Esophagus squamous epithelium (tissue), 5 donors: ENCODE measurements around the gene FAM156B. TPM values are rescaled to one million over a fixed set of nuclear protein-coding genes. Genes with fewer than 3 reads are reported as not detected.
"Not testable (repeated sequence)": the region's sequence is repeated elsewhere in the genome, so short reads cannot be mapped to it uniquely, and the experiment has no call there.

Source experiments
- DNase-seq: peaks from one replicate; lab custom pipeline; 2025; lab: John Stamatoyannopoulos, UW
- H3K27ac ChIP-seq, 4 donors: fragments of 200-600 bp; sonication (generic); one replicate each; pipeline ENCODE4 v1.5.1; 2016 to 2019; ENCODE audit warnings: mild to moderate bottlenecking in 1 of 4
- H3K27me3 ChIP-seq, 4 donors: fragments of 200-600 bp; sonication (generic); 1 replicate in 3 of 4; 2 replicates in 1 of 4; pipeline versions ENCODE4 v1.5.1 to v1.6.0; 2017 to 2021; ENCODE audit warnings: antibody characterized with exemption in 1 of 4
- H3K36me3 ChIP-seq, 3 donors: fragments of 200-600 bp; sonication (generic); one replicate each; pipeline ENCODE4 v1.5.1; 2016 to 2019
- H3K4me1 ChIP-seq, 3 donors: fragments of 200-600 bp; sonication (generic); one replicate each; pipeline ENCODE4 v1.5.1; 2017 to 2019
- H3K4me3 ChIP-seq, 4 donors: fragments of 200-600 bp; sonication (generic); 1 replicate in 3 of 4; 2 replicates in 1 of 4; pipeline ENCODE4 v1.5.1; 2016 to 2019; ENCODE audit warnings: mild to moderate bottlenecking in 2 of 4, moderate library complexity in 1 of 4
- H3K9me3 ChIP-seq, 3 donors: fragments of 200-600 bp; sonication (generic); one replicate each; pipeline ENCODE4 v1.5.1; 2016 to 2019
- POLR2A ChIP-seq, 4 donors: fragments of 450-650 bp; IDR thresholded peaks; one replicate each; pipeline ENCODE4 v1.6.1; 2017; ENCODE audit warnings: antibody characterized with exemption in 4 of 4, mild to moderate bottlenecking in 4 of 4, moderate library complexity in 3 of 4
- WGBS, 2 donors: methylation state at CpG; one replicate each; pipeline ENCODE4 v1.1.5; 2018; 5-methylcytosine and 5-hydroxymethylcytosine counted together
- intact Hi-C: fragments of 100-400 bp; cut with DNase I; formaldehyde crosslinking; loops from one replicate; pipeline ENCODE4 v1.15.0; 2022
- total RNA-seq, 4 donors: library from RNA; depleted of rRNA; stranded (reverse); fragments of >200 nt; gene quantifications; one replicate each; pipeline ENCODE4 v1.1.0, GENCODE V29; 2016
- TF ChIP-seq, protein P1 (sequence below), 6 experiments: fragments of 450-650 bp in 4 of 6; fragments of 200-600 bp in 2 of 6; sonication (generic) in 2 of 6; IDR thresholded peaks; one replicate each; pipeline ENCODE4 v1.5.1; 2016 to 2019; ENCODE audit warnings: antibody characterized with exemption in 6 of 6, mild to moderate bottlenecking in 4 of 6, moderate library complexity in 4 of 6
- donor health status: DM: yes; HTN: yes; CAD: no.

FAM156B gene
- total RNA-seq, 4 donors from 2014 or later: 6.2 to 23.8 (median 11.1) TPM

DNA sequence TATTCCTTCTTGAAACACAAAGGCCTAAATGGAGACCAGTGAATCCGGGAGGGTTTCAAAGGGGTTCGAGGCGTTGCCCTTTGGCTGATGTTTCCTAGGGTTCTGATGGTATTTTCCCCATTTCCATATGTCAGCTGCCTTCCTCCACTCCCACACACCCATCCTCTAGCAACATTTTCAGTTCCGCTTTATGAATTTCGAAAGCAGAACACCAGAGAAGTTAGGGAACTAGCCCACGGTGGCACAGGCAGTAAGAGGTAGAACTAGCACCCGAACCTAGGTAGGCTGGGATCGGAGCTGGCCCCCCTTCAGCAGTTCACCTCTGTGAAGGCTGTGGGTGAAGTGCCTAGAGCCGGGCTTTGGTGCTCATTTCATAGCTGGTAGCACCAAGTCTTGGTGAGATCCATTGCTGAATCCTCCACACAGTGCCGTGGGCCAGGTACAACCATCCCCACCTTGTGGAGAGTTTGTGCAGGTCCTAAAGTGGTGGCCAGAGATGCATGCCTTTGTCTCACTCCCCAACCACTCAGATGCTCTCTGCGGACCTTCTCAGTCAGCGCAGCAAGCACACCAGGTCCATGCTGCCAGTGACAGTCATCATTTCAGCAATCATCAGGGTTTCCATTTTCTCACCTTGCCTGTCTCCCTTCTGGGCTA lies 12.3 kb downstream of the FAM156B start:
- H3K36me3 ChIP-seq, H3K27me3 ChIP-seq, H3K4me1 ChIP-seq, H3K27ac ChIP-seq, intact Hi-C loops, H3K4me3 ChIP-seq, H3K9me3 ChIP-seq, DNase-seq: not testable (repeated sequence)
- no CpG with 5 or more reads among the region's 12 CpGs for WGBS, 2 donors

DNA sequence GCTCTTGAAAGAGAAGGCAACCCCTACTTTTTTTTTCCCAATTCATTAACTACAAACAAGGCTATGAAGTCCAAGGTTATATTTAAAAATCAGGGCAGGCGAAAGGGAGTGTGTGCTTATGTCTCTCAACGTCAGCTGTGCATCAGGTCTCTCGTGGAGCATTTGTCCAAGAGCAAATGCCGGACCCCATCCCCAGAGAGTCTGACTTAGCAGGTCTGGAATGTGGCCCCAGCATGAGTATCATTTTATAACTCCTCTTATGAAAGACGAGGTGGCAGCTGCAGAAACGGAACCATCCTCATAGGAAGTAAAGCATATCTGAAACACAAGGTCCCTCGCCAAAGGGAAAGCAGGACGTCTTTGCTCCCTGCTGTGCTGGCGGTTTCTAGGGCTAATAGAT lies 16.6 kb downstream of the FAM156B start:
- WGBS, 2 donors: no CpG with 5 or more reads among the region's 9 CpGs
- H3K4me1 ChIP-seq, H3K9me3 ChIP-seq, DNase-seq, H3K27me3 ChIP-seq, H3K4me3 ChIP-seq, H3K27ac ChIP-seq, intact Hi-C loops, H3K36me3 ChIP-seq: not testable (repeated sequence)

DNA sequence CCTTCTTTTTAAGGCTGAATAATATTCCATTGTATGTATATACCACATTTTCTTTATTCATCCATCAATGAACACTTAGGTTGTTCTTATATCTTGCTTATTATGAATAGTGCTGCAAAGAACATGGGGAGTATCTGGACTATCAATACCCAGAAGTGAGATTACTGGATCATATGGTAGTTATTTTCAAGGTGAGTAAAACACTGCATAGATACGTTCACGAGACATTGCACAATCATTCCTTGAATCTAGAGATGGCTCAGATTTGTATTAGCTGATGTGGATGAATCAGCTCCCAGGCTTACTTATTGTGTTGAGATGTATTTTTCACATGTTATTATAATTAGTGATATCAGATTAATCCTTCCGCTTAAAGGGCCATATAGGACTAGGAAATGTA lies 17.6 kb downstream of the FAM156B start:
- H3K27me3 ChIP-seq, H3K4me3 ChIP-seq, H3K36me3 ChIP-seq, H3K4me1 ChIP-seq, intact Hi-C loops, H3K27ac ChIP-seq, DNase-seq, H3K9me3 ChIP-seq: not testable (repeated sequence)
- WGBS, 2 donors: no CpG with 5 or more reads among the region's 3 CpGs

DNA sequence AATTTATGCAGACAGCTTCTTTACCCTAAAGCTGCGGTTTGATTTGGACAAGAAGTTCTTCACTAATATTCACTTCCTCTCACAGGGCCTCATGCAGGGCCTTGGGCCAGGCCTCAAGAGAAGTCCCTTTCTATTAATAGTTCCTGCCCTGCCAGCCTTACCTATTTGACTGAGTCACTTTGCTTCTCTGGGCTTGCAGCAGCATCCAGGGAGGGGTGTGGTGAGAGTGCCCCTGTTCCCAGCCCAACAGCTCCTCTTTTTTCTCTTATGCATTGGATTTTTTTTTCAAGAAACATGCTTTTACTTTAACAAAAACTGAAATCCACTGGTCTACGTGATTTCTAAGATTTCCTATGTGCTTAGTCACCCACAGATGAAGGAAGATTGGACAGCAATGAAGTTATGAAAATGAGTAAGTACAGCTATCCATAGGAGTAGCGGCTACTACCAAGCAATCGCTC lies 26.7 kb downstream of the FAM156B start:
- no peaks in the 10 kb centered on the region for H3K9me3 ChIP-seq
- no peak overlapping the region for H3K4me3 ChIP-seq
- no peaks in the 10 kb centered on the region for H3K36me3 ChIP-seq
- intact Hi-C loops: no loop called here
- H3K27me3 ChIP-seq: no peaks in the 10 kb centered on the region
- DNase-seq: no peak
- peaks cover 5 to 13% (median 6%) of the 10 kb centered on the region in 3 donors for H3K4me1 ChIP-seq
- no peak for TF ChIP-seq POLR2A (IDR thresholded peaks at IDR 0.05)
- TF ChIP-seq, protein P1, sequence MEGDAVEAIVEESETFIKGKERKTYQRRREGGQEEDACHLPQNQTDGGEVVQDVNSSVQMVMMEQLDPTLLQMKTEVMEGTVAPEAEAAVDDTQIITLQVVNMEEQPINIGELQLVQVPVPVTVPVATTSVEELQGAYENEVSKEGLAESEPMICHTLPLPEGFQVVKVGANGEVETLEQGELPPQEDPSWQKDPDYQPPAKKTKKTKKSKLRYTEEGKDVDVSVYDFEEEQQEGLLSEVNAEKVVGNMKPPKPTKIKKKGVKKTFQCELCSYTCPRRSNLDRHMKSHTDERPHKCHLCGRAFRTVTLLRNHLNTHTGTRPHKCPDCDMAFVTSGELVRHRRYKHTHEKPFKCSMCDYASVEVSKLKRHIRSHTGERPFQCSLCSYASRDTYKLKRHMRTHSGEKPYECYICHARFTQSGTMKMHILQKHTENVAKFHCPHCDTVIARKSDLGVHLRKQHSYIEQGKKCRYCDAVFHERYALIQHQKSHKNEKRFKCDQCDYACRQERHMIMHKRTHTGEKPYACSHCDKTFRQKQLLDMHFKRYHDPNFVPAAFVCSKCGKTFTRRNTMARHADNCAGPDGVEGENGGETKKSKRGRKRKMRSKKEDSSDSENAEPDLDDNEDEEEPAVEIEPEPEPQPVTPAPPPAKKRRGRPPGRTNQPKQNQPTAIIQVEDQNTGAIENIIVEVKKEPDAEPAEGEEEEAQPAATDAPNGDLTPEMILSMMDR (IDR thresholded peaks at IDR 0.05): no peak
- peak overlapping the region in 3 of 4 donors; percentile 1 to 71 (median 34) for H3K27ac ChIP-seq
- 26 to 45% methylated on average over 4 of the region's 4 CpGs for WGBS, 2 donors

DNA sequence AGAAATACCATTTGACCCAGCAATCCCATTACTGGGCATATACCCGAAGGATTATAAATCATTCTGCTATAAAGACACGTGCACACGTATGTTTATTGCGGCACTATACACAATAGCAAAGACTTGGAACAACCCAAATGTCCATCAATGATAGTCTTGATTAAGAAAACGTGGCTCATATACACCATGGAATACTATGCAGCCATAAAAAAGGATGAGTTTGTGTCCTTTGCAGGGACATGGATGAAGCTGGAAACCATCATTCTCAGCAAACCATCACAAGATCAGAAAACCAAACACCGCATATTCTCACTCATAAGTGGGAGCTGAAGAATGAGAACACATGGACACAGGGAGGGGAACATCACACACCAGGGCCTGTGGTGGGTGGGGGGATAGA lies 33.1 kb downstream of the FAM156B start:
- H3K9me3 ChIP-seq, DNase-seq, H3K4me1 ChIP-seq, H3K36me3 ChIP-seq, H3K27ac ChIP-seq, intact Hi-C loops, H3K27me3 ChIP-seq, H3K4me3 ChIP-seq: not testable (repeated sequence)
- WGBS, 2 donors: 81 to 88% methylated on average over 5 to 6 of the region's 6 CpGs

DNA sequence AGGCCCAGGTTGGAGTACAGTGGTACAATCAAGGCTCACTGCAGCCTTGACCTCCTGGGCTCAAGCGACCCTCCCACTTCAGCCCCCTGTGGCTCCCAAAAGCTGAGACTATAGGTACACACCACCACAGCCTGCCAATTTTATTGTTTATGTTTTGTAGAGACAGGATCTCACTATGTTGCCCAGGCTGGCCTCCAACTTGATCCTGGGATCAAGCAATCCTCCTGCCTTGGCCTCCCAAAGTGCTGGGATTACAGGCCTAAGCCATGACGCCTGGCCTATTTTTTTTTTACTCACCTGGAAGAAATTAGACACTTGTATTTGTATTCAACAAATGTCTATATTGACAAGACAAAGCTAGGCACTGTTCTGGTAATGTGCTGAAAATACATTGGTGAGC lies 36.1 kb downstream of the FAM156B start:
- H3K27me3 ChIP-seq: no peaks in the 10 kb centered on the region
- H3K4me1 ChIP-seq: peaks cover 4 to 8% (median 5%) of the 10 kb centered on the region in 3 donors
- no peaks in the 10 kb centered on the region for H3K36me3 ChIP-seq
- H3K4me3 ChIP-seq: no peak overlapping the region
- intact Hi-C loops: no loop called here
- H3K9me3 ChIP-seq: no peaks in the 10 kb centered on the region
- no peak for TF ChIP-seq POLR2A (IDR thresholded peaks at IDR 0.05)
- TF ChIP-seq, protein P1 (IDR thresholded peaks at IDR 0.05): no peak
- no peak for DNase-seq
- H3K27ac ChIP-seq: no peak overlapping the region
- WGBS, 2 donors: 77 to 100% methylated on average over 2 of the region's 2 CpGs

DNA sequence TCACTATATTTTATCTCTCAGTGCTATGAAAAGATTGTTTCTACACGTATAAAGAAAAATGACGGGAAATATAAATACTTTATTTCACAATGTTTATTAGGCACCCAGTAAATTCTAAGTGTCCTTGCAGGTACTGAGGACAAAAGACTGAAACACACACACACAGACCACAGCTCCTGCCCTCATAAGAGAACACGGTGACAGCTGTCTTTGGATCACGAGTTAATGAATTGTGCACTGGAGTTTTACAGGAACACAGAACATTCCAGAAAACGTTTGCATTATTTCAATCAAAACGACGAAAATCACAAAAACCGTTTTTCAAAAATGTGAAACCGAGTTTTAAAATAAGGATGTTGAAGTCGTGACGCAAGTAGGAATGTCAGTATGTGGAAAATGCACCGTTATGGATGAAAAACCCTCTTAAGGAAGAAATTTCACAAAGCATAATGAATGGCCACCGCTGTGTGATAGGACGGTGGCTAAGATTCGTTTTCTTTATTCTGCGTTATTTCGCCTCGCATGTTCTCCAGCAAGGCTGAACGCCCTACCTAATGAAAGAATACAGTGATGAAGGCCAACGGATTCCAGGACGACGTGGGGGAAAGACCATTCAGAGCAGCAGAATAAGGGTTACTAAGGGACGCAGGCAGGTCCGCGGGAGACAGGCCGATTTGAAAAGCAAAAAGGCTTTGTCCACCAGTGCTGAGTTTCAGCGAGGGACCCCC lies 37.0 kb downstream of the FAM156B start:
- Histone ChIP-seq H3K36me3 (no peaks in the 10 kb centered on the region), H3K27ac (peak overlapping the region; percentile 91 to 98 (median 93)), H3K4me1 (peaks cover 4 to 8% (median 5%) of the 10 kb centered on the region in 3 donors), H3K9me3 (no peaks in the 10 kb centered on the region), H3K27me3 (no peaks in the 10 kb centered on the region), H3K4me3 (peak overlapping the region; percentile 47 to 80 (median 56))
- DNase-seq: no peak
- intact Hi-C loops: no loop called here
- TF ChIP-seq, protein P1 (IDR thresholded peaks at IDR 0.05): no peak
- no peak for TF ChIP-seq POLR2A (IDR thresholded peaks at IDR 0.05)
- 3 to 6% methylated on average over 20 to 26 of the region's 27 CpGs for WGBS, 2 donors
